ENCODE measurements around the gene DNAH8.

DNA sequence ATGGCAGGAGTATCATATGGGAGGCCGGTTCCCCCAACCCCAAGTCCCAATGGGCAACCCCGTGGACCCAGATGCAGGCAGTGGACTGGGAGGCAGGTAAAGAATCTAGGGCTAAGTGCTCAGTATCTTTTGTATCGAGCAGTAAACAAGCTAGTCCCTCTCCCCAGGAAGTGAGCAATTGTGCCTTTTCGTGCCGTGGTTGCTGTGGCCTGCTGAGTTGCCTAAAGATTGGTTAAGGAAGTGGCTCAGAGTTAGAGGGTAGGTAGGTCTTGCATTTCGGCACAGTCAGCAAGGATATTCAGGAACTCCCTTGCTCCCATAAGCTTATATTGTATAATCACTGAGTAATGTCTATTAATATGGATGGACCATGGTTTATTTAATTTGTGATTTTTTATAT lies 1.3 kb upstream of the DNAH8 start:
- no peak for TF ChIP-seq POLR2A (IDR thresholded peaks at IDR 0.05)
- TF ChIP-seq, protein P1, sequence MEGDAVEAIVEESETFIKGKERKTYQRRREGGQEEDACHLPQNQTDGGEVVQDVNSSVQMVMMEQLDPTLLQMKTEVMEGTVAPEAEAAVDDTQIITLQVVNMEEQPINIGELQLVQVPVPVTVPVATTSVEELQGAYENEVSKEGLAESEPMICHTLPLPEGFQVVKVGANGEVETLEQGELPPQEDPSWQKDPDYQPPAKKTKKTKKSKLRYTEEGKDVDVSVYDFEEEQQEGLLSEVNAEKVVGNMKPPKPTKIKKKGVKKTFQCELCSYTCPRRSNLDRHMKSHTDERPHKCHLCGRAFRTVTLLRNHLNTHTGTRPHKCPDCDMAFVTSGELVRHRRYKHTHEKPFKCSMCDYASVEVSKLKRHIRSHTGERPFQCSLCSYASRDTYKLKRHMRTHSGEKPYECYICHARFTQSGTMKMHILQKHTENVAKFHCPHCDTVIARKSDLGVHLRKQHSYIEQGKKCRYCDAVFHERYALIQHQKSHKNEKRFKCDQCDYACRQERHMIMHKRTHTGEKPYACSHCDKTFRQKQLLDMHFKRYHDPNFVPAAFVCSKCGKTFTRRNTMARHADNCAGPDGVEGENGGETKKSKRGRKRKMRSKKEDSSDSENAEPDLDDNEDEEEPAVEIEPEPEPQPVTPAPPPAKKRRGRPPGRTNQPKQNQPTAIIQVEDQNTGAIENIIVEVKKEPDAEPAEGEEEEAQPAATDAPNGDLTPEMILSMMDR (IDR thresholded peaks at IDR 0.05): no peak

Data from tibial nerve (tissue), 3 donors.